Mesenteric fat pad (tissue), 1 donor: ENCODE results near the gene TBX19. TPM values are rescaled to one million over a fixed set of nuclear protein-coding genes. Genes with fewer than 3 reads are reported as not detected.

Experiments used
- DNase-seq: peaks from one replicate; pipeline ENCODE4 v3.0.0-alpha.2; 2020; ENCODE audit warnings: low spot score
- long read RNA-seq: library from polyadenylated mRNA; unstranded; transcript quantifications from one replicate; pipeline ENCODE4 v2.0.0, GENCODE V29; 2020
- total RNA-seq: library from RNA; stranded (reverse); fragmentation: NEBNext Ultra II Directional; extraction: Animal tissue kit (Norgen Biotek cat#: 25700); gene quantifications from one replicate; pipeline ENCODE4 v1.2.1, GENCODE V29; 2021
- donor health status: DM: yes; HTN: yes; CAD: no.

Gene TBX19
- 0.87 TPM for total RNA-seq
- long read RNA-seq, partial matches to known transcripts = 1 of 4 reads
- long read RNA-seq, other reads (novel, unspliced or antisense) = 3 of 4 reads

- DNase-seq = no peak
Measured at GRCh38 chr1:168280296-168280927, at the start of gene TBX19. Gene TBX19 (plus strand): TSS chr1:168280877. CDS start chr1:168281091, 214 bp downstream.

- no peak for DNase-seq
Measured at GRCh38 chr1:168234846-168235547, 45.7 kb upstream of the TBX19 start.

- DNase-seq = no peak
Measured at GRCh38 chr1:168235548-168235885, 45.2 kb upstream of the TBX19 start.

GRCh38 chr1:168235937-168236336 lies 44.7 kb upstream of the TBX19 start:
- DNase-seq = no peak

GRCh38 chr1:168236836-168237611 lies 43.7 kb upstream of the TBX19 start:
- no peak for DNase-seq

- DNase-seq = no peak
Measured at GRCh38 chr1:168243198-168243597, 37.5 kb upstream of the TBX19 start.

- DNase-seq = no peak
Measured at GRCh38 chr1:168243636-168244212, 37.0 kb upstream of the TBX19 start.

GRCh38 chr1:168245042-168245441 lies 35.6 kb upstream of the TBX19 start:
- DNase-seq = no peak

- no peak for DNase-seq
Measured at GRCh38 chr1:168246506-168246905, 34.2 kb upstream of the TBX19 start.

GRCh38 chr1:168252204-168252733 lies 28.4 kb upstream of the TBX19 start:
- DNase-seq = no peak

GRCh38 chr1:168256164-168256563 lies 24.5 kb upstream of the TBX19 start:
- no peak for DNase-seq

GRCh38 chr1:168257397-168257796 lies 23.3 kb upstream of the TBX19 start:
- no peak for DNase-seq

- DNase-seq = no peak
Measured at GRCh38 chr1:168259567-168259966, 21.1 kb upstream of the TBX19 start.

GRCh38 chr1:168260393-168260792 lies 20.3 kb upstream of the TBX19 start:
- DNase-seq = no peak

- no peak for DNase-seq
Measured at GRCh38 chr1:168261390-168261789, 19.3 kb upstream of the TBX19 start.

- no peak for DNase-seq
Measured at GRCh38 chr1:168263130-168263529, 17.5 kb upstream of the TBX19 start.

- no peak for DNase-seq
Measured at GRCh38 chr1:168264296-168264695, 16.4 kb upstream of the TBX19 start.

GRCh38 chr1:168265596-168265995 lies 15.1 kb upstream of the TBX19 start:
- DNase-seq = no peak

- no peak for DNase-seq
Measured at GRCh38 chr1:168266644-168267186, 14.0 kb upstream of the TBX19 start.

- DNase-seq = no peak
Measured at GRCh38 chr1:168271636-168272035, 9.0 kb upstream of the TBX19 start.

- DNase-seq = no peak
Measured at GRCh38 chr1:168273575-168273974, 7.1 kb upstream of the TBX19 start.
